Measurements from ENCODE around the gene PABPN1L. TPM values are rescaled to one million over a fixed set of nuclear protein-coding genes. Genes with fewer than 3 reads are reported as not detected.

The PABPN1L gene
- total and polyA plus RNA-seq, 9 of the 15 experiments (the other 6 are each of a cell fraction or from before 2014, with no cell fraction given), result 0.11 to 0.32 TPM; not detected in 7

DNA sequence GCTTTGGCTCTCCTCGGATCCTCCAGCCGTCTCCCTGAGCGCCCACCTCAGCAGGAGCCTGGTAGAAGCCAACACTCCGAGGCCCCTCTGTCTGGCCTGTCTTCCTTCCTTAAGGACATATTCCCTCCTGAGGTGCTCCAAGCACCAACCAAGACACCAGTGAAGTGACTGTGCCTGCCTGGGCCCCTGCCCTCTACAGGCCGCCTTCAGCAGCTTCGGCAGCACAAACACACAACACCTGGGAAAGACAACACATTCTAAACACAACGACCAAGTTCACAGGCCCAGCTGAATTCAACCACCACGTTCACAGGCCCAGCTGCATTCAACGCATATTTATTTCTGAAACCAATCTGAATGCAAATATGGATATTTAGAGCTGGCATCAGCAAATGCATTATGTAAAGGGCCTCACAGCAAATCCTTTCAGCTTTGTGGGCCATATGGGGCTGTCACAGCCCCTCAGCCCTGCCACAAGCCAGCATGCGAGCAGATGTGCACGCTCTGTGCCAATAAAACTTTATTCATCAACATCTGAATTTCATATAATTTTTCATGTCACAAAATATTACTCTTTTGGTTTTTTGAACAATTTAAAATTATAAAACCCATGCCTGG is 21.9 kb downstream of the PABPN1L start:
- H3K9me3 ChIP-seq (replicated peaks; ENCODE audit: control insufficient read depth, insufficient read depth, low read depth, low read length), result no peaks in the 10 kb centered on the region
- no TSS peak for BruUV-seq (replicated peaks)
- H3K9me1 ChIP-seq (ENCODE audit: control insufficient read depth, insufficient read depth, low read length), result no peaks in the 10 kb centered on the region
- POLR2A ChIA-PET, result interaction anchor here (0.8 kb wide), 1 partner anchor 12 kb away, joined by 3 read pairs; no protein-coding TSS in a partner anchor
- in situ Hi-C loops (cut with MboI), result no loop called here
- ATAC-seq, result peak; percentile 40; the same call in 2 of the 3 replicates
- no peaks in the 10 kb centered on the region for H3K79me2 ChIP-seq (ENCODE audit: control insufficient read depth, insufficient read depth, low read length)
- TF ChIP-seq, protein P1, sequence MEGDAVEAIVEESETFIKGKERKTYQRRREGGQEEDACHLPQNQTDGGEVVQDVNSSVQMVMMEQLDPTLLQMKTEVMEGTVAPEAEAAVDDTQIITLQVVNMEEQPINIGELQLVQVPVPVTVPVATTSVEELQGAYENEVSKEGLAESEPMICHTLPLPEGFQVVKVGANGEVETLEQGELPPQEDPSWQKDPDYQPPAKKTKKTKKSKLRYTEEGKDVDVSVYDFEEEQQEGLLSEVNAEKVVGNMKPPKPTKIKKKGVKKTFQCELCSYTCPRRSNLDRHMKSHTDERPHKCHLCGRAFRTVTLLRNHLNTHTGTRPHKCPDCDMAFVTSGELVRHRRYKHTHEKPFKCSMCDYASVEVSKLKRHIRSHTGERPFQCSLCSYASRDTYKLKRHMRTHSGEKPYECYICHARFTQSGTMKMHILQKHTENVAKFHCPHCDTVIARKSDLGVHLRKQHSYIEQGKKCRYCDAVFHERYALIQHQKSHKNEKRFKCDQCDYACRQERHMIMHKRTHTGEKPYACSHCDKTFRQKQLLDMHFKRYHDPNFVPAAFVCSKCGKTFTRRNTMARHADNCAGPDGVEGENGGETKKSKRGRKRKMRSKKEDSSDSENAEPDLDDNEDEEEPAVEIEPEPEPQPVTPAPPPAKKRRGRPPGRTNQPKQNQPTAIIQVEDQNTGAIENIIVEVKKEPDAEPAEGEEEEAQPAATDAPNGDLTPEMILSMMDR (IDR thresholded peaks at IDR 0.05 in 2 of 3, conservative IDR thresholded peaks at IDR 0.05 in 1 of 3; ENCODE audit: insufficient read depth in 2 of 3, low read depth in 1 of 3, low read length in 3 of 3), result peak in 1 of 3 experiments; percentile 20; a peak in 1 of 6 replicates
- TF ChIP-seq, protein P2, sequence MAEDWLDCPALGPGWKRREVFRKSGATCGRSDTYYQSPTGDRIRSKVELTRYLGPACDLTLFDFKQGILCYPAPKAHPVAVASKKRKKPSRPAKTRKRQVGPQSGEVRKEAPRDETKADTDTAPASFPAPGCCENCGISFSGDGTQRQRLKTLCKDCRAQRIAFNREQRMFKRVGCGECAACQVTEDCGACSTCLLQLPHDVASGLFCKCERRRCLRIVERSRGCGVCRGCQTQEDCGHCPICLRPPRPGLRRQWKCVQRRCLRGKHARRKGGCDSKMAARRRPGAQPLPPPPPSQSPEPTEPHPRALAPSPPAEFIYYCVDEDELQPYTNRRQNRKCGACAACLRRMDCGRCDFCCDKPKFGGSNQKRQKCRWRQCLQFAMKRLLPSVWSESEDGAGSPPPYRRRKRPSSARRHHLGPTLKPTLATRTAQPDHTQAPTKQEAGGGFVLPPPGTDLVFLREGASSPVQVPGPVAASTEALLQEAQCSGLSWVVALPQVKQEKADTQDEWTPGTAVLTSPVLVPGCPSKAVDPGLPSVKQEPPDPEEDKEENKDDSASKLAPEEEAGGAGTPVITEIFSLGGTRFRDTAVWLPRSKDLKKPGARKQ (CRISPR knock-in tag; IDR thresholded peaks at IDR 0.05), result no peak
- TF ChIP-seq, protein P3, sequence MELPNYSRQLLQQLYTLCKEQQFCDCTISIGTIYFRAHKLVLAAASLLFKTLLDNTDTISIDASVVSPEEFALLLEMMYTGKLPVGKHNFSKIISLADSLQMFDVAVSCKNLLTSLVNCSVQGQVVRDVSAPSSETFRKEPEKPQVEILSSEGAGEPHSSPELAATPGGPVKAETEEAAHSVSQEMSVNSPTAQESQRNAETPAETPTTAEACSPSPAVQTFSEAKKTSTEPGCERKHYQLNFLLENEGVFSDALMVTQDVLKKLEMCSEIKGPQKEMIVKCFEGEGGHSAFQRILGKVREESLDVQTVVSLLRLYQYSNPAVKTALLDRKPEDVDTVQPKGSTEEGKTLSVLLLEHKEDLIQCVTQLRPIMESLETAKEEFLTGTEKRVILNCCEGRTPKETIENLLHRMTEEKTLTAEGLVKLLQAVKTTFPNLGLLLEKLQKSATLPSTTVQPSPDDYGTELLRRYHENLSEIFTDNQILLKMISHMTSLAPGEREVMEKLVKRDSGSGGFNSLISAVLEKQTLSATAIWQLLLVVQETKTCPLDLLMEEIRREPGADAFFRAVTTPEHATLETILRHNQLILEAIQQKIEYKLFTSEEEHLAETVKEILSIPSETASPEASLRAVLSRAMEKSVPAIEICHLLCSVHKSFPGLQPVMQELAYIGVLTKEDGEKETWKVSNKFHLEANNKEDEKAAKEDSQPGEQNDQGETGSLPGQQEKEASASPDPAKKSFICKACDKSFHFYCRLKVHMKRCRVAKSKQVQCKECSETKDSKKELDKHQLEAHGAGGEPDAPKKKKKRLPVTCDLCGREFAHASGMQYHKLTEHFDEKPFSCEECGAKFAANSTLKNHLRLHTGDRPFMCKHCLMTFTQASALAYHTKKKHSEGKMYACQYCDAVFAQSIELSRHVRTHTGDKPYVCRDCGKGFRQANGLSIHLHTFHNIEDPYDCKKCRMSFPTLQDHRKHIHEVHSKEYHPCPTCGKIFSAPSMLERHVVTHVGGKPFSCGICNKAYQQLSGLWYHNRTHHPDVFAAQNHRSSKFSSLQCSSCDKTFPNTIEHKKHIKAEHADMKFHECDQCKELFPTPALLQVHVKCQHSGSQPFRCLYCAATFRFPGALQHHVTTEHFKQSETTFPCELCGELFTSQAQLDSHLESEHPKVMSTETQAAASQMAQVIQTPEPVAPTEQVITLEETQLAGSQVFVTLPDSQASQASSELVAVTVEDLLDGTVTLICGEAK (IDR thresholded peaks at IDR 0.05), result peak; percentile 89
- TF ChIP-seq, protein P3 (CRISPR knock-in tag; IDR thresholded peaks at IDR 0.05), result peak; percentile 78
- no peak overlapping the region for H2AFZ ChIP-seq (ENCODE audit: low read depth, low read length)
- H3K4me2 ChIP-seq (ENCODE audit: insufficient read depth, low read length), result no peak overlapping the region
- WGBS (ENCODE audit: insufficient coverage, low coverage, missing lambda C conversion rate), result 59% methylated on average over 11 of the region's 11 CpGs
- peaks cover 0 to 43% of the 10 kb centered on the region in 2 experiments; a peak in 2 of 5 replicates for H3K4me1 ChIP-seq (replicated peaks in 1 of 2; ENCODE audit: control insufficient read depth in 2 of 2, insufficient read depth in 2 of 2, low read length in 2 of 2)
- no peak overlapping the region for H3K27ac ChIP-seq (ENCODE audit: extremely low read depth, low read depth, low read length)
- H3K27me3 ChIP-seq (ENCODE audit: control insufficient read depth in 2 of 2, insufficient read depth in 2 of 2, low read length in 2 of 2), result no peaks in the 10 kb centered on the region
- H3K9ac ChIP-seq (ENCODE audit: insufficient read depth in 1 of 2, low read depth in 2 of 2, low read length in 2 of 2), result no peak overlapping the region
- no peaks in the 10 kb centered on the region for H4K20me1 ChIP-seq (replicated peaks; ENCODE audit: control insufficient read depth, insufficient read depth, low read length)
- FAIRE-seq, result no peak
- intact Hi-C loops (cut with micrococcal nuclease), result no loop called here
- no peak overlapping the region for H3K4me3 ChIP-seq
- CTCF ChIA-PET (ENCODE audit: low intra/inter-chr PET ratio), result no interaction called here
- no peaks in the 10 kb centered on the region; the same call in 2 of the 3 replicates for H3K36me3 ChIP-seq (ENCODE audit: control insufficient read depth, insufficient read depth, low read length)
- DNase-seq (ENCODE audit: extremely low read depth in 1 of 4, low spot score in 3 of 4), result no peak

Measured in K562 (cell line).